GM18868 (cell line): ENCODE data around the gene TRIM54.
"Not testable (repeated sequence)": the region's sequence is repeated elsewhere in the genome, so short reads cannot be mapped to it uniquely, and the experiment has no call there.

Source experiments
- ATAC-seq: cut with Tn5 transposase; IDR thresholded peaks from one replicate; pipeline ENCODE4 v1.9.1; 2021; ENCODE audit warnings: mild to moderate bottlenecking, moderate library complexity; ENCODE audit not compliant: unreplicated experiment

TRIM54 gene

GRCh38 chr2:27256855-27257454 lies 25.3 kb upstream of the TRIM54 start:
- ATAC-seq = no peak

GRCh38 chr2:27258051-27258450 lies 24.2 kb upstream of the TRIM54 start:
- ATAC-seq = no peak

GRCh38 chr2:27261241-27261925 lies 20.8 kb upstream of the TRIM54 start:
- no peak for ATAC-seq

GRCh38 chr2:27261926-27262298 lies 20.3 kb upstream of the TRIM54 start:
- no peak for ATAC-seq

- ATAC-seq = peak; percentile 45
Measured at GRCh38 chr2:27262379-27263286, 19.6 kb upstream of the TRIM54 start, which contains the start of gene SLC30A3. TSS of gene SLC30A3 (minus strand) at chr2:27263047. CDS start at chr2:27262906, 141 bp downstream.

- no peak for ATAC-seq
Measured at GRCh38 chr2:27263287-27264252, 18.7 kb upstream of the TRIM54 start.

- no peak for ATAC-seq
Measured at GRCh38 chr2:27264253-27264752, 17.9 kb upstream of the TRIM54 start.

GRCh38 chr2:27264753-27265535 lies 17.3 kb upstream of the TRIM54 start:
- ATAC-seq = no peak

GRCh38 chr2:27265536-27265870 lies 16.7 kb upstream of the TRIM54 start:
- ATAC-seq = no peak

- not testable (repeated sequence) for ATAC-seq
Measured at GRCh38 chr2:27268296-27268695, 13.9 kb upstream of the TRIM54 start.

GRCh38 chr2:27270131-27270530 lies 12.1 kb upstream of the TRIM54 start:
- ATAC-seq = no peak

GRCh38 chr2:27270670-27271069 lies 11.6 kb upstream of the TRIM54 start:
- ATAC-seq = no peak

- ATAC-seq = no peak
Measured at GRCh38 chr2:27271631-27272340, 10.4 kb upstream of the TRIM54 start.

GRCh38 chr2:27272537-27273522 lies 9.4 kb upstream of the TRIM54 start:
- not testable (repeated sequence) for ATAC-seq

- no peak for ATAC-seq
Measured at GRCh38 chr2:27275211-27276150, 6.7 kb upstream of the TRIM54 start, which contains the start of gene DNAJC5G. TSS of gene DNAJC5G (plus strand) at chr2:27275433. CDS start at chr2:27276729, 1,296 bp downstream.

- no peak for ATAC-seq
Measured at GRCh38 chr2:27278010-27278409, 4.2 kb upstream of the TRIM54 start.

GRCh38 chr2:27280826-27281225 lies 1.4 kb upstream of the TRIM54 start:
- no peak for ATAC-seq
